AG04450 (cell line): ENCODE measurements around the gene GIN1. TPM values are rescaled to one million over a fixed set of nuclear protein-coding genes. Genes with fewer than 3 reads are reported as not detected.
"Not testable (repeated sequence)": the region's sequence is repeated elsewhere in the genome, so short reads cannot be mapped to it uniquely, and the experiment has no call there.

Experiments used
- CTCF ChIA-PET: fragments of 300-600, 350-600 bp; formaldehyde crosslinking; extraction: SDS; loops from one replicate; lab custom pipeline; 2022; ENCODE audit warnings: antibody characterized with exemption, inconsistent platforms; lab: Charles Lee
- POLR2A ChIA-PET: fragments of 350-600 bp; formaldehyde crosslinking; extraction: SDS; loops from one replicate; lab custom pipeline; 2021; ENCODE audit warnings: antibody characterized with exemption, inconsistent platforms; lab: Yijun Ruan, JAX
- DNase-seq: peaks from one replicate; pipeline ENCODE4 v3.0.0-alpha.2; 2011; ENCODE audit warnings: low read depth, low spot score
- H3K27ac ChIP-seq: one replicate; pipeline ENCODE4 v1.5.1; 2012; ENCODE audit warnings: low read depth, low read length, control low read depth
- H3K27me3 ChIP-seq: one replicate; pipeline ENCODE4 v1.6.0; 2012; ENCODE audit warnings: low read length; ENCODE audit not compliant: control insufficient read depth, insufficient read depth
- H3K4me3 ChIP-seq: 2 replicates; pipeline ENCODE4 v1.5.1; 2011; ENCODE audit warnings: mild to moderate bottlenecking, low read depth, low read length, control low read depth
- H3K9me3 ChIP-seq: 2 replicates; pipeline ENCODE4 v1.5.1; 2012; ENCODE audit warnings: low read length; ENCODE audit not compliant: control insufficient read depth, insufficient read depth
- polyA plus RNA-seq: library from polyadenylated mRNA; depleted of rRNA; stranded (reverse); fragments of >200 nt; gene quantifications from 2 replicates; pipeline ENCODE4 v1.2.3, GENCODE V29; 2011
- TF ChIP-seq, protein P1 (sequence below): IDR thresholded peaks from 2 replicates; pipeline ENCODE4 v1.5.1; 2011; ENCODE audit warnings: low read depth, low read length, control low read depth, inconsistent platforms

GIN1 gene
- polyA plus RNA-seq, 1 experiment = 7.7 TPM

DNA sequence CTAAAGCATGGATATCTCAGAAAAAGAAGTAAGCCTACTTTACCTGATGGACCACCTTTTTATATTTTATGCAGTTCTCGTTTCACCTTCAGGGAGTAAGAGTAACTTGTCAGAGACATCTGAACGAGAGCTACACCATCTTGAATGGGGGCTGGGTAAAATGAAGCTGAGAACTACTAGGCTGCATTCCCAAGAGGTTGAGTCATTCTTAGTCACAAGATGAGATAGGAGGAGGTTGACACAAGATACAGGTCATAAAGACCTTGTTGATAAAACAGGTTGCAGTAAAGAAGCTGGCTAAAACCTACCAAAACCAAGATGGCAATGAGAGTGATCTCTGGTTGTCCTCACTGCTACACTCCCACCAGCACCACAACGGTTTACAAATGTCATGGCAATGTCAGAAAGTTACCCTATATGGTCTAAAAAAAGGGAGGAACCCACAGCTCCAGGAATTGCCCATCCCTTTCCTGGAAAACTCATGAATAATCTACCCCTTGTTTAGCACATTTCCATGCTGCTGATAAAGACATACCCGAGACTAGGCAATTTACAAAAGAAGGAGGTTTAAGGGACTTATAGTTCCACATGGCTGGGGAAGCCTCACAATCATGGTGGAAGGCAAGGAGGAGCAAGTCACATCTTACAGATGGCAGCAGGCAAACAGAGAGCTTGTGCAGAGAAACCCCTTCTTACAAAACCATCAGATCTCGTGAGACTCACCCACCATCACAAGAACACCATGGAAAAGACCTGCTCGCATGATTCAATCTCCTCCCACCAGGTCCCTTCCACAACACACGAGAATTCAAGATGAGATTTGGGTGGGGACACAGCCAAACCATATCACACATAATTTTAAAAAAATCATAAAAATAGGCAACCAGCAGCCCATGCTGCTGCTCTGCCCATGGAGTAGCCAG, 62.5 kb downstream of the GIN1 start:
- H3K27me3 ChIP-seq = no peaks in the 10 kb centered on the region
- no peak overlapping the region for H3K4me3 ChIP-seq
- H3K27ac ChIP-seq = no peak overlapping the region
- POLR2A ChIA-PET = no interaction called here
- DNase-seq = no peak
- CTCF ChIA-PET = interaction anchor here (2.5 kb wide), 1 partner anchor 26 kb away, joined by 6 read pairs; no protein-coding TSS in a partner anchor
- no peaks in the 10 kb centered on the region for H3K9me3 ChIP-seq
- TF ChIP-seq, protein P1, sequence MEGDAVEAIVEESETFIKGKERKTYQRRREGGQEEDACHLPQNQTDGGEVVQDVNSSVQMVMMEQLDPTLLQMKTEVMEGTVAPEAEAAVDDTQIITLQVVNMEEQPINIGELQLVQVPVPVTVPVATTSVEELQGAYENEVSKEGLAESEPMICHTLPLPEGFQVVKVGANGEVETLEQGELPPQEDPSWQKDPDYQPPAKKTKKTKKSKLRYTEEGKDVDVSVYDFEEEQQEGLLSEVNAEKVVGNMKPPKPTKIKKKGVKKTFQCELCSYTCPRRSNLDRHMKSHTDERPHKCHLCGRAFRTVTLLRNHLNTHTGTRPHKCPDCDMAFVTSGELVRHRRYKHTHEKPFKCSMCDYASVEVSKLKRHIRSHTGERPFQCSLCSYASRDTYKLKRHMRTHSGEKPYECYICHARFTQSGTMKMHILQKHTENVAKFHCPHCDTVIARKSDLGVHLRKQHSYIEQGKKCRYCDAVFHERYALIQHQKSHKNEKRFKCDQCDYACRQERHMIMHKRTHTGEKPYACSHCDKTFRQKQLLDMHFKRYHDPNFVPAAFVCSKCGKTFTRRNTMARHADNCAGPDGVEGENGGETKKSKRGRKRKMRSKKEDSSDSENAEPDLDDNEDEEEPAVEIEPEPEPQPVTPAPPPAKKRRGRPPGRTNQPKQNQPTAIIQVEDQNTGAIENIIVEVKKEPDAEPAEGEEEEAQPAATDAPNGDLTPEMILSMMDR = no peak

GRCh38 chr5:103046706-103047105, 73.2 kb downstream of the GIN1 start:
- H3K27me3 ChIP-seq, H3K9me3 ChIP-seq, H3K27ac ChIP-seq, H3K4me3 ChIP-seq, POLR2A ChIA-PET, DNase-seq: not testable (repeated sequence)
- CTCF ChIA-PET = interaction anchor here (2.1 kb wide), 1 partner anchor 366 kb away, joined by 5 read pairs; no protein-coding TSS in a partner anchor

- Histone ChIP-seq H3K27ac (no peak overlapping the region), H3K27me3 (no peaks in the 10 kb centered on the region), H3K4me3 (no peak overlapping the region), H3K9me3 (no peaks in the 10 kb centered on the region)
- ChIA-PET CTCF (interaction anchor here (0.6 to 4.0 kb wide), 11 partner anchors 17 to 505 kb away, joined by 3 to 40 read pairs (median 3); no protein-coding TSS in a partner anchor), POLR2A (no interaction called here)
- TF ChIP-seq, protein P1 = peak; percentile 56
- DNase-seq = peak; percentile 10
These were observed 78.8 kb downstream of the GIN1 start for GRCh38 chr5:103041071-103041676.

DNA sequence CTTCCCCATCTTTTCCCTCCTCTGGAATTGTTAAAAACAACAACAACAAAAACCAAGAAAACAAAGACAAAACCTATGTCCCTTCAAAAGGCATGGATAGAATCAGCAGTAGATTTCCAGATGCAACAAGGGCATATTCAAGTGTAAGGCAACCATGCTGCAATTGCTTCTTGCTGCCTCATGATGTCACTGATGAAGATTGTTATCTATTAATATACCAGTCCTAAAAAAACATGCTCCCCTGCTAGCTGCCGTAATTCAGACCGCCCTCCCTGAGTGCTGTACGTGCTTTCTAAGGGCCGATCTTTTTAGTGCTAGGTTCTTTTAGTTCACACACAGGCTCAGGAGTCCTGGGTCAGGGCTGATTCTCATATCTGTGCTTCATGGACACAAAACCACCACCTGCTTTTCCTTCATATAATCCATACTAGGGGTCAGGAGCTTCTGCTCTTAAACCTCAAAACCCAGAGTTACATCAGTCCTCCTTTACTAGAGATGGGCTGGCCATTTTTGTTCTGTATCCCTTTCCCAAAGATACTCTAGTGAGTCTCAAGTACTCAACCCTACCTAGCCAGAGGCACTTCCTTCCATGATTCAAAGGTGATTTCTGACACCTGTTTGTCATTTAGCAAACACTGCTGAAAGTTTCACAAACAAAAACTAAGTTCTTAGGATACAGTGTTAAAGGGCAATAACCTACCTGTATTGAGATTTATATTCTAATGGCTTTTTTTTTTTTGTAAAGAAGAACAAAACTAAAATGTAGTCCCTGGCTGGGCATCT, 82.1 kb downstream of the GIN1 start:
- Histone ChIP-seq H3K9me3 (peaks cover 11% of the 10 kb centered on the region; the same call in 1 of the 2 replicates), H3K27me3 (no peaks in the 10 kb centered on the region), H3K27ac (no peak overlapping the region), H3K4me3 (no peak overlapping the region)
- ChIA-PET POLR2A (no interaction called here), CTCF (interaction anchor here (0.5 kb wide), 1 partner anchor 454 kb away, joined by 3 read pairs; no protein-coding TSS in a partner anchor)
- TF ChIP-seq, protein P1 = no peak
- no peak for DNase-seq

- ChIA-PET POLR2A (no interaction called here), CTCF (interaction anchor here (0.8 to 1.7 kb wide), 3 partner anchors 103 to 453 kb away, joined by 4 to 8 read pairs (median 5); no protein-coding TSS in a partner anchor)
- TF ChIP-seq, protein P1 = no peak
- H3K27ac ChIP-seq = no peak overlapping the region
- no peak for DNase-seq
- no peaks in the 10 kb centered on the region for H3K27me3 ChIP-seq
- H3K9me3 ChIP-seq = peaks cover 11% of the 10 kb centered on the region; the same call in 1 of the 2 replicates
- H3K4me3 ChIP-seq = no peak overlapping the region
These were observed 83.3 kb downstream of the GIN1 start for GRCh38 chr5:103036601-103037000.
